HCT116 (cell line): Measurements from ENCODE around the gene SLC24A3.

Source experiments
- CBX3 ChIP-seq: IDR thresholded peaks from 2 replicates; pipeline ENCODE4 v1.6.1; 2012; ENCODE audit warnings: low read depth
- EZH2 ChIP-seq: fragments of 200-600 bp; sonication (generic); IDR thresholded peaks from 2 replicates; pipeline ENCODE4 v1.6.1; 2017; ENCODE audit warnings: antibody characterized with exemption, mixed run types
- JUND ChIP-seq: IDR thresholded peaks from 2 replicates; pipeline ENCODE4 v1.6.1; 2012
- POLR2A ChIP-seq: IDR thresholded peaks from 2 replicates; pipeline ENCODE4 v1.7.0; 2011; ENCODE audit warnings: borderline replicate concordance; ENCODE audit not compliant: insufficient read depth, insufficient read length; ENCODE audit errors: extremely low read depth
- POLR2AphosphoS5 ChIP-seq: IDR thresholded peaks from 2 replicates; pipeline ENCODE4 v1.6.1; 2011; ENCODE audit warnings: mild to moderate bottlenecking, low read depth, low read length, moderate library complexity
- RAD21 ChIP-seq: IDR thresholded peaks from 2 replicates; pipeline ENCODE4 v1.6.1; 2012; ENCODE audit warnings: low read depth, mild to moderate bottlenecking
- SP1 ChIP-seq: IDR thresholded peaks from 2 replicates; pipeline ENCODE4 v1.6.1; 2012; ENCODE audit warnings: low read depth
- TF ChIP-seq, protein P1 (sequence below), 3 experiments: fragments of 200-600 bp in 1 of 3; sonication (generic) in 1 of 3; IDR thresholded peaks in 2 of 3; conservative IDR thresholded peaks in 1 of 3; 2 replicates each; pipeline ENCODE4 v1.5.1; 2012 to 2017; ENCODE audit warnings: low read depth in 2 of 3, low read length in 2 of 3, antibody characterized with exemption in 1 of 3, borderline replicate concordance in 1 of 3, control low read depth in 1 of 3, mild to moderate bottlenecking in 1 of 3, mixed read lengths in 1 of 3, mixed run types in 1 of 3, moderate library complexity in 1 of 3; ENCODE audit not compliant: insufficient read depth in 1 of 3
- TF ChIP-seq, protein P2 (sequence below): IDR thresholded peaks from 2 replicates; pipeline ENCODE4 v1.6.1; 2012; ENCODE audit warnings: low read depth

DNA sequence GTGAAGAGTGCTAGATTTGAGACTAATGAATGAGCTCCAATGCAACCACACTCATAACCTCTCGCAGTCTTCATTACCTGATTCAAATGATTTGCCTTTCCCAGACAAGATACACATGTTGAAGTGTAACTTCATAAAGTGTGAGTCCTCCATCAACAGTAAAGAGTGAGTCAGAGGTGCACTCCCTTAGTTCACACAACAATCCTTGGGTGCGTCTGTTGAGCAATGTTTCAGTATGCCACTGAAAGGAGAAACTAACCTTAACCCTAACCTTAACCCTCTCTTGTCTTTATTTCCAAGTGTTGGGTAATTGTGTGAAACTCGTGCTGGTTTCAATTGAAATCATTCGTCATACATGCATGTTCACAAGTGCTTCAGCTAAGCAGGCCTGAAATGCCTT, 524.6 kb downstream of the SLC24A3 start:
- TF ChIP-seq POLR2AphosphoS5 (no peak), RAD21 (no peak), SP1 (no peak; the same call in 1 of the 2 replicates), EZH2 (no peak), JUND (no peak), CBX3 (no peak), POLR2A (no peak)
- TF ChIP-seq, protein P1, sequence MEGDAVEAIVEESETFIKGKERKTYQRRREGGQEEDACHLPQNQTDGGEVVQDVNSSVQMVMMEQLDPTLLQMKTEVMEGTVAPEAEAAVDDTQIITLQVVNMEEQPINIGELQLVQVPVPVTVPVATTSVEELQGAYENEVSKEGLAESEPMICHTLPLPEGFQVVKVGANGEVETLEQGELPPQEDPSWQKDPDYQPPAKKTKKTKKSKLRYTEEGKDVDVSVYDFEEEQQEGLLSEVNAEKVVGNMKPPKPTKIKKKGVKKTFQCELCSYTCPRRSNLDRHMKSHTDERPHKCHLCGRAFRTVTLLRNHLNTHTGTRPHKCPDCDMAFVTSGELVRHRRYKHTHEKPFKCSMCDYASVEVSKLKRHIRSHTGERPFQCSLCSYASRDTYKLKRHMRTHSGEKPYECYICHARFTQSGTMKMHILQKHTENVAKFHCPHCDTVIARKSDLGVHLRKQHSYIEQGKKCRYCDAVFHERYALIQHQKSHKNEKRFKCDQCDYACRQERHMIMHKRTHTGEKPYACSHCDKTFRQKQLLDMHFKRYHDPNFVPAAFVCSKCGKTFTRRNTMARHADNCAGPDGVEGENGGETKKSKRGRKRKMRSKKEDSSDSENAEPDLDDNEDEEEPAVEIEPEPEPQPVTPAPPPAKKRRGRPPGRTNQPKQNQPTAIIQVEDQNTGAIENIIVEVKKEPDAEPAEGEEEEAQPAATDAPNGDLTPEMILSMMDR (IDR thresholded peaks at IDR 0.05 in 2 of 3, conservative IDR thresholded peaks at IDR 0.05 in 1 of 3; ENCODE audit: borderline replicate concordance in 1 of 3, insufficient read depth in 1 of 3, low read depth in 2 of 3, low read length in 2 of 3) = no peak
- TF ChIP-seq, protein P2, sequence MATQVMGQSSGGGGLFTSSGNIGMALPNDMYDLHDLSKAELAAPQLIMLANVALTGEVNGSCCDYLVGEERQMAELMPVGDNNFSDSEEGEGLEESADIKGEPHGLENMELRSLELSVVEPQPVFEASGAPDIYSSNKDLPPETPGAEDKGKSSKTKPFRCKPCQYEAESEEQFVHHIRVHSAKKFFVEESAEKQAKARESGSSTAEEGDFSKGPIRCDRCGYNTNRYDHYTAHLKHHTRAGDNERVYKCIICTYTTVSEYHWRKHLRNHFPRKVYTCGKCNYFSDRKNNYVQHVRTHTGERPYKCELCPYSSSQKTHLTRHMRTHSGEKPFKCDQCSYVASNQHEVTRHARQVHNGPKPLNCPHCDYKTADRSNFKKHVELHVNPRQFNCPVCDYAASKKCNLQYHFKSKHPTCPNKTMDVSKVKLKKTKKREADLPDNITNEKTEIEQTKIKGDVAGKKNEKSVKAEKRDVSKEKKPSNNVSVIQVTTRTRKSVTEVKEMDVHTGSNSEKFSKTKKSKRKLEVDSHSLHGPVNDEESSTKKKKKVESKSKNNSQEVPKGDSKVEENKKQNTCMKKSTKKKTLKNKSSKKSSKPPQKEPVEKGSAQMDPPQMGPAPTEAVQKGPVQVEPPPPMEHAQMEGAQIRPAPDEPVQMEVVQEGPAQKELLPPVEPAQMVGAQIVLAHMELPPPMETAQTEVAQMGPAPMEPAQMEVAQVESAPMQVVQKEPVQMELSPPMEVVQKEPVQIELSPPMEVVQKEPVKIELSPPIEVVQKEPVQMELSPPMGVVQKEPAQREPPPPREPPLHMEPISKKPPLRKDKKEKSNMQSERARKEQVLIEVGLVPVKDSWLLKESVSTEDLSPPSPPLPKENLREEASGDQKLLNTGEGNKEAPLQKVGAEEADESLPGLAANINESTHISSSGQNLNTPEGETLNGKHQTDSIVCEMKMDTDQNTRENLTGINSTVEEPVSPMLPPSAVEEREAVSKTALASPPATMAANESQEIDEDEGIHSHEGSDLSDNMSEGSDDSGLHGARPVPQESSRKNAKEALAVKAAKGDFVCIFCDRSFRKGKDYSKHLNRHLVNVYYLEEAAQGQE = no peak
